ENCODE measurements around the gene POC1A. TPM values are rescaled to one million over a fixed set of nuclear protein-coding genes. Genes with fewer than 3 reads are reported as not detected.

Gene POC1A
- total RNA-seq, 4 donors from 2014 or later: 0.65 to 2.0 (median 1.2) TPM

GRCh38 chr3:52119099-52119498 lies 35.1 kb downstream of the POC1A start:
- no peak for DNase-seq (ENCODE audit: low spot score)
- no peak for TF ChIP-seq CTCF (IDR thresholded peaks at IDR 0.05)
- ATAC-seq (ENCODE audit: low FRiP score): no peak

GRCh38 chr3:52118156-52118875 lies 35.9 kb downstream of the POC1A start:
- DNase-seq (ENCODE audit: low spot score) (no peak), ATAC-seq (ENCODE audit: low FRiP score) (no peak)
- TF ChIP-seq CTCF (IDR thresholded peaks at IDR 0.05): no peak

- TF ChIP-seq CTCF (IDR thresholded peaks at IDR 0.05): no peak
- ATAC-seq (ENCODE audit: low FRiP score): no peak
- DNase-seq (ENCODE audit: low spot score): no peak
These were observed 36.7 kb downstream of the POC1A start for GRCh38 chr3:52117537-52117936.

GRCh38 chr3:52112056-52112455 lies 42.2 kb downstream of the POC1A start:
- no peak for ATAC-seq (ENCODE audit: low FRiP score)
- no peak for DNase-seq (ENCODE audit: low spot score)
- no peak for TF ChIP-seq CTCF (IDR thresholded peaks at IDR 0.05)

GRCh38 chr3:52110502-52110901 lies 43.7 kb downstream of the POC1A start:
- DNase-seq (ENCODE audit: low spot score): no peak
- ATAC-seq (ENCODE audit: low FRiP score): no peak
- no peak for TF ChIP-seq CTCF (IDR thresholded peaks at IDR 0.05)

GRCh38 chr3:52109611-52110301 lies 44.5 kb downstream of the POC1A start:
- ATAC-seq (ENCODE audit: low FRiP score) (no peak), DNase-seq (ENCODE audit: low spot score) (no peak)
- no peak for TF ChIP-seq CTCF (IDR thresholded peaks at IDR 0.05)

Measured in omental fat pad (tissue), 4 donors.